ENCODE measurements around the gene KRTAP3-1.

Gene KRTAP3-1

DNA sequence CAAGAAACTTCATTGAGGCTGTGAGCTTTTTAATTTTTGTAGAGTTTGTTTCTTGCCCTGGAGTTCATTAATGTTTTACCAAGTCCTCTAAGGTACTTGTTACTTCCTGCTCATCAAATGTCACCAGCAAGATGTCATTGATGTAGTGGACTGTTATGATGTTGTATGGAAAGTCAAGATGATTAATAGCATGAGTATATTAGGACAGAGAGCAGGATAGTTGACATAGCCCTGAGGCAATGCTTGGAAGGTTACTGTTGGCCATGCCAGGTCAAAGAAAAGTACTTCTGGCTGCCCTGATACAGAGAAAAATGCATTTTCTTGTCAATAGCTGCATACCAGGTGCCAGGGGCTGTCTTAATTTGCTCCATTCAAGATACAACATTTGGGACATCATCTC is 11.4 kb upstream of the KRTAP3-1 start:
- H3K4me3 ChIP-seq (ENCODE audit: low read depth, low read length) = no peak overlapping the region
- DNase-seq (ENCODE audit: low read depth) = no peak
- TF ChIP-seq, protein P1, sequence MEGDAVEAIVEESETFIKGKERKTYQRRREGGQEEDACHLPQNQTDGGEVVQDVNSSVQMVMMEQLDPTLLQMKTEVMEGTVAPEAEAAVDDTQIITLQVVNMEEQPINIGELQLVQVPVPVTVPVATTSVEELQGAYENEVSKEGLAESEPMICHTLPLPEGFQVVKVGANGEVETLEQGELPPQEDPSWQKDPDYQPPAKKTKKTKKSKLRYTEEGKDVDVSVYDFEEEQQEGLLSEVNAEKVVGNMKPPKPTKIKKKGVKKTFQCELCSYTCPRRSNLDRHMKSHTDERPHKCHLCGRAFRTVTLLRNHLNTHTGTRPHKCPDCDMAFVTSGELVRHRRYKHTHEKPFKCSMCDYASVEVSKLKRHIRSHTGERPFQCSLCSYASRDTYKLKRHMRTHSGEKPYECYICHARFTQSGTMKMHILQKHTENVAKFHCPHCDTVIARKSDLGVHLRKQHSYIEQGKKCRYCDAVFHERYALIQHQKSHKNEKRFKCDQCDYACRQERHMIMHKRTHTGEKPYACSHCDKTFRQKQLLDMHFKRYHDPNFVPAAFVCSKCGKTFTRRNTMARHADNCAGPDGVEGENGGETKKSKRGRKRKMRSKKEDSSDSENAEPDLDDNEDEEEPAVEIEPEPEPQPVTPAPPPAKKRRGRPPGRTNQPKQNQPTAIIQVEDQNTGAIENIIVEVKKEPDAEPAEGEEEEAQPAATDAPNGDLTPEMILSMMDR (conservative IDR thresholded peaks at IDR 0.05; ENCODE audit: low read depth, low read length) = no peak

DNA sequence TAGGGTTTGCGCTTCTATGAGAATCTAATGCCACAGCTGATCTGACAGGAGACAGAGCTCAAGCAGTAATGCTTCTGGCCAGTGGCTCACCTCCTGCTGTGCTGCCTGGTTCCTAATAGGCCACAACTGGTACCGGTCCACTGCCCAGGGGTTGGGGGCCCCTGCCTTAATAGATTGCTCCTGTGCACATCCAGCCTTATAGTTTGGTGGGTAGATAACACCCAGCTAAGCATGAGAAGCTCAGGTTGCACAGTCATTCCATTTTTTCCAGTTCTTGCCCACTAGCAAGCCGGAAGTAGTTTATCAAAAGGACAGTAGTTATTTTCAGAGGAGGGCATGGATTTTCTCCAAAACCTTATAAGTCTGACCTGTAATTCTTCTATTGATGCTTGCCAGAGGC is 10.5 kb upstream of the KRTAP3-1 start:
- DNase-seq (ENCODE audit: low read depth) = no peak
- TF ChIP-seq, protein P1 (conservative IDR thresholded peaks at IDR 0.05; ENCODE audit: low read depth, low read length) = no peak
- no peak overlapping the region for H3K4me3 ChIP-seq (ENCODE audit: low read depth, low read length)

DNA sequence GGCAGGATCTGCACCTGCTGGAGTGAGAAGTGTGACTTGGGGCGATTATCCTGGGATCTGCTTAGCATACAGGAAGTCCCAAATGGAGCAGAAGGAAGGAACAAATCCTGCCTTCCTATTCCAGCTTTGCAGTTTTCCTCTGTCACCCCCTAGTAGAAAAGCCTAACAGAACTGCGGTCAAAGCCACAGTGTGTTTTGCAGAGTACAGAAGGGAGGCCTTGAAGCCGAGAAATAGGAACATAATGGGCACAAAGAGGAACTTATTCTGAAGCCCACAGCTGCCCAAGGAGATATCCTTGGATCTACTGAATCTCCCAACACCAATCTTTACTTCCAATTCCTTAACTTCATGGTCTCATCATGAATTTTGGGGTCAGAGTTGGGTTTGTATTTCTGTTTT is 9.6 kb upstream of the KRTAP3-1 start:
- DNase-seq (ENCODE audit: low read depth) = no peak
- TF ChIP-seq, protein P1 (conservative IDR thresholded peaks at IDR 0.05; ENCODE audit: low read depth, low read length) = no peak
- H3K4me3 ChIP-seq (ENCODE audit: low read depth, low read length) = no peak overlapping the region

GRCh38 chr17:41016578-41017215 is 7.8 kb upstream of the KRTAP3-1 start:
- TF ChIP-seq, protein P1 (conservative IDR thresholded peaks at IDR 0.05; ENCODE audit: low read depth, low read length) = no peak
- H3K4me3 ChIP-seq (ENCODE audit: low read depth, low read length) = no peak overlapping the region
- DNase-seq (ENCODE audit: low read depth) = no peak

- no peak overlapping the region for H3K4me3 ChIP-seq (ENCODE audit: low read depth, low read length)
- TF ChIP-seq, protein P1 (conservative IDR thresholded peaks at IDR 0.05; ENCODE audit: low read depth, low read length) = no peak
- no peak for DNase-seq (ENCODE audit: low read depth)
These were observed 6.5 kb upstream of the KRTAP3-1 start for GRCh38 chr17:41015454-41015853.

DNA sequence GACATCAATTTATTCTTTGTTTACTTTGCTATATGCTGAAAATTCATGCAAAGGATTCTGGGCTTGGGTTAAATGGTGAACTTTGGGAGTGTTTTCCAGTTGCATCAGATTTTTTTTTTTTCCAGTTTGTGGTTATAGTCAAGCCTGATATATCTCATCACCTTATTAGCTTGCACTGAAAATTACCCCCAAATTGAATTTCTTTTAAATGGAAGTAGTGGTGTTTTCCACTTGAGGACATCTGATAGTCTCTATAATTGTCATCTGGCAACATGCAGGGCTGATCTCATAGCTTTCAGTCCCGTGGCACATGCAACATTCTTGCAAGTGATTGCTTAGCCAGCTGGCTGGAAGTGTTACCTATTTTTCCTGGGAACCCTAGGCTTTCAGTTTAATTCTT is 4.7 kb upstream of the KRTAP3-1 start:
- H3K4me3 ChIP-seq (ENCODE audit: low read depth, low read length) = no peak overlapping the region
- peak; percentile 43 for DNase-seq (ENCODE audit: low read depth)
- TF ChIP-seq, protein P1 (conservative IDR thresholded peaks at IDR 0.05; ENCODE audit: low read depth, low read length) = no peak

DNA sequence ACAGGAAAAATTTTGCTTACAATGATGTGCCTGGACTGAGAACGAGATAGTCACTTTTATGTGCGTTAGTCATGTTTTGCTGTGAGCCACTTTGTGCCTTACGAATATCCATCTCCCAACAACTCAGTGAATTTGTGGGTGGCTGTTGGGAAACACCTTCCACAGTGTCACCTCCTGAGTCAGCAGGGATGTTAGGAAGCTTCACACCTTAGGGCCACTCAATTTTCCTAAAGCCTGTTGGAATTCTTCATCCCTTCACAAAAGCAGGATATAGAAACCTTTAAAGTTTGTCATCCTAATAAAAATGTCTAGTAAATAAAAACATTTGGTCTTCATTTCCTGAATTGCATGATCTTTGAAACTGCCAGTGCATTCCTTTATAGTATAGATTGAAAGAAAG is 4.3 kb upstream of the KRTAP3-1 start:
- TF ChIP-seq, protein P1 (conservative IDR thresholded peaks at IDR 0.05; ENCODE audit: low read depth, low read length) = no peak
- no peak for DNase-seq (ENCODE audit: low read depth)
- H3K4me3 ChIP-seq (ENCODE audit: low read depth, low read length) = no peak overlapping the region

All from choroid plexus epithelial cell (primary cell).